DMS53 (cell line): ENCODE data around the gene HOXC13.

Experiments
- DNase-seq: peaks from one replicate; lab custom pipeline; 2025; lab: John Stamatoyannopoulos, UW

Gene HOXC13

GRCh38 chr12:53982648-53983567 lies 44.3 kb downstream of the HOXC13 start:
- DNase-seq, result no peak

GRCh38 chr12:53983568-53983949 lies 44.9 kb downstream of the HOXC13 start:
- no peak for DNase-seq

GRCh38 chr12:53983950-53984572 lies 45.4 kb downstream of the HOXC13 start:
- DNase-seq, result no peak

- peak; percentile 63 for DNase-seq
These were observed 46.5 kb downstream of the HOXC13 start, which contains the start of gene HOXC10 for GRCh38 chr12:53984901-53985691. TSS of gene HOXC10 (plus strand) at chr12:53985146. CDS start at chr12:53985260, 114 bp downstream.

- no peak for DNase-seq
These were observed 47.0 kb downstream of the HOXC13 start for GRCh38 chr12:53985692-53985993.

- no peak for DNase-seq
These were observed 47.5 kb downstream of the HOXC13 start for GRCh38 chr12:53985994-53986685.

- DNase-seq, result no peak
These were observed 48.3 kb downstream of the HOXC13 start for GRCh38 chr12:53986686-53987483.

- DNase-seq, result no peak
These were observed 49.2 kb downstream of the HOXC13 start for GRCh38 chr12:53987787-53988230.

- no peak for DNase-seq
These were observed 50.1 kb downstream of the HOXC13 start for GRCh38 chr12:53988541-53989226.

- DNase-seq, result peak; percentile 67
These were observed 50.8 kb downstream of the HOXC13 start for GRCh38 chr12:53989227-53990113.

GRCh38 chr12:53990311-53991076 lies 51.9 kb downstream of the HOXC13 start:
- DNase-seq, result no peak

GRCh38 chr12:53991077-53991460 lies 52.4 kb downstream of the HOXC13 start:
- no peak for DNase-seq

GRCh38 chr12:53992377-53992889 lies 53.8 kb downstream of the HOXC13 start:
- DNase-seq, result no peak

- no peak for DNase-seq
These were observed 54.8 kb downstream of the HOXC13 start for GRCh38 chr12:53993162-53994008.

GRCh38 chr12:53994009-53994263 lies 55.3 kb downstream of the HOXC13 start:
- no peak for DNase-seq

- no peak for DNase-seq
These were observed 55.8 kb downstream of the HOXC13 start for GRCh38 chr12:53994264-53995001.

GRCh38 chr12:53995002-53995377 lies 56.4 kb downstream of the HOXC13 start:
- no peak for DNase-seq
